Panc1 (cell line): Measurements from ENCODE around the gene NLRP1. TPM values are rescaled to one million over a fixed set of nuclear protein-coding genes. Genes with fewer than 3 reads are reported as not detected.

ENCODE experiments used
- ATAC-seq: fragments of 200-7000 bp; cut with Tn5 transposase; 2 replicates; pipeline ENCODE4 v1.9.1; 2020; ENCODE audit warnings: mild to moderate bottlenecking, moderate library complexity
- BruUV-seq: library from RNA; stranded (reverse); fragments of 400-500 nt; replicated peaks from 2 replicates; lab custom pipeline; 2021; lab: Mats Ljungman, UMichigan
- CTCF ChIA-PET: fragments of 300-600 bp; sonication (Branson Sonifier 250); formaldehyde crosslinking; loops from one replicate; lab custom pipeline; 2022; ENCODE audit warnings: antibody characterized with exemption; lab: Charles Lee
- POLR2A ChIA-PET: fragments of 300-600 bp; sonication (Branson Sonifier 250); formaldehyde crosslinking; loops from one replicate; lab custom pipeline; 2022; ENCODE audit warnings: antibody characterized with exemption; lab: Charles Lee
- DNase-seq: peaks from one replicate; pipeline ENCODE4 v3.0.0-alpha.2; 2010; ENCODE audit warnings: low read depth, low spot score
- H3K27ac ChIP-seq: 2 replicates; pipeline ENCODE4 v1.5.1; 2011; ENCODE audit warnings: mild to moderate bottlenecking, low read length, inconsistent platforms
- H3K27me3 ChIP-seq: fragments of 200-500 bp; sonication (Bioruptor generic); 2 replicates; pipeline ENCODE4 v1.6.0; 2014; ENCODE audit warnings: low read length, inconsistent platforms; ENCODE audit not compliant: control insufficient read depth, insufficient read depth
- H3K36me3 ChIP-seq: fragments of 200-500 bp; sonication (Bioruptor generic); 2 replicates; pipeline ENCODE4 v1.5.1; 2014; ENCODE audit warnings: inconsistent platforms, mild to moderate bottlenecking, low read length, moderate library complexity; ENCODE audit not compliant: control insufficient read depth, insufficient read depth
- H3K4me1 ChIP-seq: 2 replicates; pipeline ENCODE4 v1.5.1; 2011; ENCODE audit warnings: inconsistent platforms, mild to moderate bottlenecking, low read length, moderate library complexity; ENCODE audit not compliant: control insufficient read depth, insufficient read depth
- H3K4me3 ChIP-seq, 2 experiments: 2 replicates each; pipeline ENCODE4 v1.5.1; 2011 to 2012; ENCODE audit warnings: low read depth in 2 of 2, low read length in 2 of 2, mild to moderate bottlenecking in 2 of 2, inconsistent platforms in 1 of 2, moderate library complexity in 1 of 2
- H3K9me3 ChIP-seq: fragments of 200-500 bp; sonication (Bioruptor generic); 2 replicates; pipeline ENCODE4 v1.5.1; 2014; ENCODE audit warnings: low read depth, mild to moderate bottlenecking, inconsistent platforms, low read length, moderate library complexity; ENCODE audit not compliant: control insufficient read depth, insufficient read depth
- POLR2AphosphoS5 ChIP-seq: IDR thresholded peaks from 2 replicates; pipeline ENCODE4 v1.6.1; 2012; ENCODE audit warnings: mild to moderate bottlenecking, low read depth, low read length, moderate library complexity
- SIN3A ChIP-seq: IDR thresholded peaks from 2 replicates; pipeline ENCODE4 v1.6.1; 2012; ENCODE audit warnings: low read depth, mild to moderate bottlenecking, low read length, moderate library complexity, borderline replicate concordance; ENCODE audit not compliant: insufficient read depth
- TCF7L2 ChIP-seq: IDR thresholded peaks from 2 replicates; pipeline ENCODE4 v1.6.1; 2011; ENCODE audit warnings: mild to moderate bottlenecking, low read depth, low read length, inconsistent platforms
- in situ Hi-C: cut with HindIII; loops from 2 replicates; pipeline ENCODE4 v1.10.0; 2016; ENCODE audit warnings: low sequenced_read_pairs, low pct_unique_long_range_greater_than_20kb
- intact Hi-C: fragments of 100-400 bp; cut with micrococcal nuclease; formaldehyde crosslinking; loops from one replicate; pipeline ENCODE4 v1.10.0; 2022; ENCODE audit not compliant: unreplicated experiment
- total RNA-seq: library from RNA; stranded (reverse); gene quantifications from one replicate; pipeline ENCODE4 v1.2.1, GENCODE V29; 2021; ENCODE audit not compliant: unreplicated experiment
- TF ChIP-seq, protein P1 (sequence below): fragments of 450-650 bp; IDR thresholded peaks from 2 replicates; pipeline ENCODE4 v1.5.1; 2017; ENCODE audit warnings: mild to moderate bottlenecking
- TF ChIP-seq, protein P2 (sequence below), 2 experiments: IDR thresholded peaks; 2 replicates each; pipeline ENCODE4 v1.6.1; 2011 to 2012; ENCODE audit warnings: low read depth in 2 of 2, control low read depth in 1 of 2, low read length in 1 of 2, mild to moderate bottlenecking in 1 of 2, moderate library complexity in 1 of 2; ENCODE audit not compliant: insufficient read depth in 1 of 2

Gene NLRP1
- total RNA-seq, 1 experiment from 2014 or later, result 0.57 TPM

DNA sequence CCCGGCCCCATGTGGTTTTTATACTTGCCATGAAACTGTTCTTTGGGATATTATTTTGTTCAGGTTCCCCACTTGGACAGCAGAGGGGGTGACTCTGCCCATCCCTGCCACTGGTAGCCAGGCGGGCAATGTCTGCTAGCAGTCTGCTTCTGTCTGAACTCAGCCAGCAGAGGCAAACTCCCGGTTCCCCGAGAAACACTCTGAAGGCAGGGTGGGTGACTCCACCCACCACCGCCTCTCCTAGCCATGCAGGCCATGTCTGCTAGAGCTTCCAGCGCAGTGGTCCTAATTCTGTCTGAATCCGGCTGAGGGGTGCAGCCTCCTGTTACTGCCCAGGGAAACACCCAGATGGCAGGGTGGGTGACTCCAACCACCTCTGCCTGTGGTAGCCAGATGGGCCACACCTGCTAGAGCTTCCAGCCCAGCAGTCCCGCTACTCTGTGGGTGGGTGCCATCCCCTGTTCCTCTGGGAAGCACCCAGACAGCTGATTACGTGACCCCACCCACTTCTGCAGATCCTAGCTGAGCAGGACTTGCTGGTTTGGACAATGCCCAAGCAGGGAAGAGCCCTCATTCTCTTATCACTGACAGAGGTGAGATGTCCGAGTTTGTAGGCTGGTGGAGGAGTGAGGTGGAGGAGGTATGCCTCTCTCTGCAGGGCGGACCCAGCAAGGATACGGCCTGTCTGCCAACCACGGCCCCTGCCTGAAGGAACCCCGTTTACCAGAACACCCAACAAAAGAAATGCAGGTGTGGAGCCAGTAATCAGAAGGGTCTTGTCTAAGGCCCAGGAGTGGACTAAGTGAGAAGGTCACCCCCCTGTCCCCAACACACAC lies 22.4 kb downstream of the NLRP1 start:
- ChIA-PET CTCF (no interaction called here), POLR2A (no interaction called here)
- Histone ChIP-seq H3K9me3 (no peaks in the 10 kb centered on the region), H3K36me3 (no peaks in the 10 kb centered on the region), H3K27me3 (no peaks in the 10 kb centered on the region; the same call in 1 of the 2 replicates), H3K27ac (no peak overlapping the region), H3K4me3 (no peak overlapping the region), H3K4me1 (no peaks in the 10 kb centered on the region)
- in situ Hi-C loops (no loop called here), intact Hi-C loops (no loop called here)
- no TSS peak for BruUV-seq
- ATAC-seq (no peak), DNase-seq (no peak)
- no peak for TF ChIP-seq SIN3A
- no peak for TF ChIP-seq POLR2AphosphoS5
- TF ChIP-seq, protein P1, sequence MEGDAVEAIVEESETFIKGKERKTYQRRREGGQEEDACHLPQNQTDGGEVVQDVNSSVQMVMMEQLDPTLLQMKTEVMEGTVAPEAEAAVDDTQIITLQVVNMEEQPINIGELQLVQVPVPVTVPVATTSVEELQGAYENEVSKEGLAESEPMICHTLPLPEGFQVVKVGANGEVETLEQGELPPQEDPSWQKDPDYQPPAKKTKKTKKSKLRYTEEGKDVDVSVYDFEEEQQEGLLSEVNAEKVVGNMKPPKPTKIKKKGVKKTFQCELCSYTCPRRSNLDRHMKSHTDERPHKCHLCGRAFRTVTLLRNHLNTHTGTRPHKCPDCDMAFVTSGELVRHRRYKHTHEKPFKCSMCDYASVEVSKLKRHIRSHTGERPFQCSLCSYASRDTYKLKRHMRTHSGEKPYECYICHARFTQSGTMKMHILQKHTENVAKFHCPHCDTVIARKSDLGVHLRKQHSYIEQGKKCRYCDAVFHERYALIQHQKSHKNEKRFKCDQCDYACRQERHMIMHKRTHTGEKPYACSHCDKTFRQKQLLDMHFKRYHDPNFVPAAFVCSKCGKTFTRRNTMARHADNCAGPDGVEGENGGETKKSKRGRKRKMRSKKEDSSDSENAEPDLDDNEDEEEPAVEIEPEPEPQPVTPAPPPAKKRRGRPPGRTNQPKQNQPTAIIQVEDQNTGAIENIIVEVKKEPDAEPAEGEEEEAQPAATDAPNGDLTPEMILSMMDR, result no peak
- TF ChIP-seq, protein P2, sequence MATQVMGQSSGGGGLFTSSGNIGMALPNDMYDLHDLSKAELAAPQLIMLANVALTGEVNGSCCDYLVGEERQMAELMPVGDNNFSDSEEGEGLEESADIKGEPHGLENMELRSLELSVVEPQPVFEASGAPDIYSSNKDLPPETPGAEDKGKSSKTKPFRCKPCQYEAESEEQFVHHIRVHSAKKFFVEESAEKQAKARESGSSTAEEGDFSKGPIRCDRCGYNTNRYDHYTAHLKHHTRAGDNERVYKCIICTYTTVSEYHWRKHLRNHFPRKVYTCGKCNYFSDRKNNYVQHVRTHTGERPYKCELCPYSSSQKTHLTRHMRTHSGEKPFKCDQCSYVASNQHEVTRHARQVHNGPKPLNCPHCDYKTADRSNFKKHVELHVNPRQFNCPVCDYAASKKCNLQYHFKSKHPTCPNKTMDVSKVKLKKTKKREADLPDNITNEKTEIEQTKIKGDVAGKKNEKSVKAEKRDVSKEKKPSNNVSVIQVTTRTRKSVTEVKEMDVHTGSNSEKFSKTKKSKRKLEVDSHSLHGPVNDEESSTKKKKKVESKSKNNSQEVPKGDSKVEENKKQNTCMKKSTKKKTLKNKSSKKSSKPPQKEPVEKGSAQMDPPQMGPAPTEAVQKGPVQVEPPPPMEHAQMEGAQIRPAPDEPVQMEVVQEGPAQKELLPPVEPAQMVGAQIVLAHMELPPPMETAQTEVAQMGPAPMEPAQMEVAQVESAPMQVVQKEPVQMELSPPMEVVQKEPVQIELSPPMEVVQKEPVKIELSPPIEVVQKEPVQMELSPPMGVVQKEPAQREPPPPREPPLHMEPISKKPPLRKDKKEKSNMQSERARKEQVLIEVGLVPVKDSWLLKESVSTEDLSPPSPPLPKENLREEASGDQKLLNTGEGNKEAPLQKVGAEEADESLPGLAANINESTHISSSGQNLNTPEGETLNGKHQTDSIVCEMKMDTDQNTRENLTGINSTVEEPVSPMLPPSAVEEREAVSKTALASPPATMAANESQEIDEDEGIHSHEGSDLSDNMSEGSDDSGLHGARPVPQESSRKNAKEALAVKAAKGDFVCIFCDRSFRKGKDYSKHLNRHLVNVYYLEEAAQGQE (IDR thresholded peaks at IDR 0.05; ENCODE audit: insufficient read depth in 1 of 2, low read depth in 2 of 2, low read length in 1 of 2), result no peak
- TF ChIP-seq TCF7L2, result no peak

DNA sequence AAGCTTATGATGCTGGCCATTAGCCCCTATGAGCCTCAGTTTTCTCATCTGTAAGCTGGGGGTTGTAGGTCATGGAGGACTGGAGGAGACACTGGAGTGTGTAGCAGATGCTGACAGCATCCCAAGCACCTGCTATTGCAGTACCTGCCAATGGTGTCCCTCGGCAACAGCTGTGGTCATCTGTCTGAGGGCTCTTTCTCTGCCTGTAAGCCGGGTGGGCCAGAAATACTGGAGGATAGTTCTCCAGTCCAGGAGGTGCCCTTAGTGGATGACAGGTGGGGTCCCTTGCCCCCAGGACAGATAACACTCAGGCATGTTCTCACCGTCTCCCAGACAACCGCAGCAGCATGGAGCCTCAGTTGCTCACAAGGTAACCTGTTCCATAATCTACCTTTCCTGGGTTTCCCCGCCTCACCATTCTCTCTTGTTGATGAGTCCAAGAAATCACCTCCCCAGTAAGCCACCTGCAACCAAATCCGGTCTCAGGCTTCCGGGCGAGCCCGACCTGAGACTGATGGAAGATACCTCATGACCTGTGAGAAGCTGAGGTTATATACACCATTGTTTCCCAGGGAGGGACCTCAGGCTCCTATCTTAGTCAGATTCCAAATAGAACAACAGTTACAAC lies 23.8 kb downstream of the NLRP1 start:
- DNase-seq (no peak), ATAC-seq (no peak)
- BruUV-seq, result no TSS peak
- CTCF ChIA-PET, result no interaction called here
- Histone ChIP-seq H3K36me3 (no peaks in the 10 kb centered on the region), H3K27me3 (no peaks in the 10 kb centered on the region; the same call in 1 of the 2 replicates), H3K4me3 (no peak overlapping the region), H3K27ac (no peak overlapping the region), H3K4me1 (no peaks in the 10 kb centered on the region), H3K9me3 (no peaks in the 10 kb centered on the region)
- POLR2A ChIA-PET, result no interaction called here
- in situ Hi-C loops, result no loop called here
- TF ChIP-seq, protein P2 (IDR thresholded peaks at IDR 0.05; ENCODE audit: insufficient read depth in 1 of 2, low read depth in 2 of 2, low read length in 1 of 2), result no peak
- TF ChIP-seq, protein P1, result no peak
- no peak for TF ChIP-seq TCF7L2
- TF ChIP-seq POLR2AphosphoS5, result no peak
- TF ChIP-seq SIN3A, result no peak
- intact Hi-C loops, result no loop called here
